ENCODE measurements around the gene MCAM.

The MCAM gene

DNA sequence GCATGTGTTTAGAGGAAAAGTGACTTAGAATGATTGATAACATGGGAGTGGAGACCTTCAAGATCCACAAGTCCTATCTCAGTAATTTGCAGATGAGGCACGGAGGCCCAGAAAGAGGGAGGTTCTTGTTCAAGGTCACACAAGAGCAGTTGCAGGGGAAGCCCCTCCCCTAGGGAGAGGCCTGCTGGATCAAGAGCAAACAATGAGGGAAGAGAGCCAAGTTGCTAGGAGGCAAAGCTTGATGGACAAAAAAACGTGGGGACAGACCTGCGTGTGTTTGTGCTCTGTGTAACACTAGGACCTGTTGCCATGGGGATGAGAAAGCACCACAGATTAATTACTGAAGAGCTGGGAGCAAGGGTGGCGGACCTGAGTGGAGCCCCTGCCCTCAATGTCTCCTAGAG lies 35.9 kb upstream of the MCAM start:
- H3K27me3 Mint-ChIP-seq (ENCODE audit: low read depth), result peaks cover 55% of the 10 kb centered on the region
- no peak overlapping the region for H3K27ac Mint-ChIP-seq
- peaks cover 7% of the 10 kb centered on the region for H3K4me1 Mint-ChIP-seq (ENCODE audit: low read depth)
- no peaks in the 10 kb centered on the region for H3K36me3 Mint-ChIP-seq (ENCODE audit: low read depth)
- H3K4me3 Mint-ChIP-seq, result no peak overlapping the region
- no peaks in the 10 kb centered on the region for H3K9me3 Mint-ChIP-seq

DNA sequence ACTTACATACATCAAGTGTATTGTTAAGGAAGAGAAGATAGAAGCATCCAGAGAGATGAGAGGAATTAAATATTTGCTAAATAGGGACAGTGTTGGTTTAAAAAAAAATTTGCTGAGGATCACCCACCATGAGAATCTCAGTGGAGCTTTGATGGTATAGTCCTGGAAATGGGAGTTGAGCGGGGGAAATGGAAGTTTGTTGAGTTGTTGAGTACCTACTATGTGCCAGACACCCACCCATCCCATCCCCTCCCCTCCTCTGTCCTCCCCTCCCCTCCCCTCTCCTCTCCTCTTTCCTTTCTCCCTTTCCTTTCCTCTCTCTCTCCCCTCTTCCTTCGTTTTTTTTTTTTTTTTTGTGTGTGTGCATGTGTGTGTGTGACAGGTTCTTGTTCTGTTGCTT lies 34.3 kb upstream of the MCAM start:
- Mint-ChIP-seq H3K4me1 (ENCODE audit: low read depth) (peaks cover 5% of the 10 kb centered on the region), H3K4me3 (no peak overlapping the region), H3K36me3 (ENCODE audit: low read depth) (no peaks in the 10 kb centered on the region), H3K27me3 (ENCODE audit: low read depth) (peaks cover 46% of the 10 kb centered on the region), H3K27ac (no peak overlapping the region), H3K9me3 (no peaks in the 10 kb centered on the region)

DNA sequence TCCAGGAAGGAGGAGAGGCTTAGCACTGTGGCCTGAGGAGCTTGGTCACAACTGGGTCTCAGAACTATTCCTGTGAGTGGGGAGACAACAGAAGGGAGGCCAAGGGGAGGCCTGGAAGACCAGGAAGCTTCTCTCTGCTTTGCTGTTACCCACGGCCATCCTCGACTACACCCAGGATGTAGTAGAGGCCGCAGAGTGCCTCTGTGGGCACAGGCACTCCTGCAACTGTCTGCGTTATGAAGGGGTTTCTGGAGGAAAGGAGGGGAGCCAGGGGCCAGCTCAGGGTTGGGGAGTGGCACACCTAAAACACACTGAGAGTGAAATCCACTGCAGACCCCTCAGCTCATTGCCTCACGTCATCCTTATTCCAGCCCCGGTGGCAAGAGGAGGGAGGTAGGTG lies 33.4 kb upstream of the MCAM start:
- Mint-ChIP-seq H3K27me3 (ENCODE audit: low read depth) (peaks cover 39% of the 10 kb centered on the region), H3K9me3 (no peaks in the 10 kb centered on the region), H3K36me3 (ENCODE audit: low read depth) (no peaks in the 10 kb centered on the region), H3K27ac (peak overlapping the region; percentile 64), H3K4me1 (ENCODE audit: low read depth) (peaks cover 3% of the 10 kb centered on the region), H3K4me3 (no peak overlapping the region)

DNA sequence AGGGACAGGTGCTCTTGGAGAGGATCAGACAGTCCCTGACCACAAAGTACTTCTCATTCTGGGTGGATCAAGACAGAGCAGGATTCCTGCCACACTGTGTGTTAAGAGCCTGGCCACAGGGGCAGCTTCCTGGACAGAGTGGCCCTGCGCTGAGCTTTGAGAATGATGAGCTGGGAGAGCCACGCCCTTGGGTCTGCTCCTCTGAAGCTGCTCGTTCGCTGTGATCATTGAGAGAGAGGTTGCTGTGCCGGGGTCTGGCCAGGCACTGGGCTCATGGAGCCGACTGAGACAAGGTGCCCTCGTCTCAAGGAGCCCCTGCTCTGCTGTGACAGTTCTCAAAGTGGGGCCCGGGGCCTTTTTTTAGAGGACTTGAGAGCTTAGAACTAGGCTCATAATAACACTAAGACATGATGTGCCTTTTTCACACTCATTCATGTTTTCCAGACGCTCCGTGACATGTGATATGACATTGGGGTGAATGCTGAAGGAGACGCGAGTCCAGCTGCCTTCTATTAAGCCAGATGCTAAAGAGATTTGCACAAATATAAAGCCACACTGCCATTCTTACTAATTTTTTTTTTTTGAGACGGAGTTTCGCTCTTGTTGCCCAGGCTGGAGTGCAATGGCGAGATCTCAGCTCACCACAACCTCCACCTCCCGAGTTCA lies 31.1 kb upstream of the MCAM start:
- no peaks in the 10 kb centered on the region for H3K9me3 Mint-ChIP-seq

DNA sequence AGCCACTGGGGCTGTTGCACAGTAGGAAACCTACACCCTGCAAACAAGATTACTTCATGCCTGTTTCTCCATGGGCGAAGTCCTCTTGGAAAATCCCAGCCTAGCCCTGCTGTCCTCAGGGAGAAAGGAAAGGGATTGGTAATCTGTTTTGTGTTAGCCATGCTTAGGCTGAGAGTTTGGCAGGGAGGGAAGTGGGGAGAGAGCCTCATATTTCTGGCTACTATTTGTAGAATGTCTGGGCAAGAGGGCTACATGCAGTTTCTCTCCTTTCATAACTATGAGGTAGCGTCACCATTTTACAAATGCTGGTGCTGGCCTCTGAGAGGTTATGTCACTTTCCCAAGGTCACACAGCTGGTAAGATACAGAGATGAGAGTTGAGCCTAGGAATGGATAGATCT lies 30.3 kb upstream of the MCAM start:
- peaks cover 3% of the 10 kb centered on the region for H3K4me1 Mint-ChIP-seq (ENCODE audit: low read depth)
- peaks cover 32% of the 10 kb centered on the region for H3K27me3 Mint-ChIP-seq (ENCODE audit: low read depth)
- no peaks in the 10 kb centered on the region for H3K9me3 Mint-ChIP-seq
- no peak overlapping the region for H3K4me3 Mint-ChIP-seq
- no peaks in the 10 kb centered on the region for H3K36me3 Mint-ChIP-seq (ENCODE audit: low read depth)
- H3K27ac Mint-ChIP-seq, result no peak overlapping the region

More for the DNA sequence above, 31.1 kb upstream of the MCAM start:
- Mint-ChIP-seq H3K4me1 (ENCODE audit: low read depth) (peaks cover 3% of the 10 kb centered on the region), H3K27me3 (ENCODE audit: low read depth) (peaks cover 31% of the 10 kb centered on the region), H3K27ac (no peak overlapping the region), H3K4me3 (no peak overlapping the region), H3K36me3 (ENCODE audit: low read depth) (no peaks in the 10 kb centered on the region)

DNA sequence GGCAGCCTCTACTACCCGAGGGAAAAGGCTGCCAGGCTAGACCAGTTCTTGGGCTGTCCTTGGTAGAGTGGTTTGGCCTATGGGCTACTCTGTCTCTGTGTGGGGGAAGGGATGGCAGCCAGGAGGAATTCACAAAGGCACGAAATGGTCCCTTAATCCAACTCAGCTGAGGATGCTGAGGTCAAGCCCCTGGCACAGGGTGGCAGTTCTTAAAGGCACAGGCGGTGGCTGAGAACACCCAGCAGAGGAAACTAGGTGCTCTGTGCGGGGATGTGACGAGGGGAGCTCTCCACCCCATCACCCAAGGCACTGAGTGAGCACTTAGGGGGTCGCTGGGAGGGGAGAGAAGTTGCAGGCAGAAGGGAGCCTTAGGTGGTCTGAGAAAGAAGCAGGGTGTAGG lies 29.7 kb upstream of the MCAM start, which contains the start of gene MFRP:
Gene MFRP, minus strand, starts transcription at position 101 of the 400 bp plus-strand sequence. CDS start 192 bp downstream, outside the sequence.
- no peak within 1 kb of the TSS for H3K27ac Mint-ChIP-seq
- H3K4me3 Mint-ChIP-seq, result no peak within 1 kb of the TSS
- H3K36me3 Mint-ChIP-seq (ENCODE audit: low read depth), result no peaks in the 10 kb centered on the region
- H3K4me1 Mint-ChIP-seq (ENCODE audit: low read depth), result peaks cover 3% of the 10 kb centered on the region
- H3K27me3 Mint-ChIP-seq (ENCODE audit: low read depth), result peaks cover 32% of the 10 kb centered on the region
- H3K9me3 Mint-ChIP-seq, result no peaks in the 10 kb centered on the region

DNA sequence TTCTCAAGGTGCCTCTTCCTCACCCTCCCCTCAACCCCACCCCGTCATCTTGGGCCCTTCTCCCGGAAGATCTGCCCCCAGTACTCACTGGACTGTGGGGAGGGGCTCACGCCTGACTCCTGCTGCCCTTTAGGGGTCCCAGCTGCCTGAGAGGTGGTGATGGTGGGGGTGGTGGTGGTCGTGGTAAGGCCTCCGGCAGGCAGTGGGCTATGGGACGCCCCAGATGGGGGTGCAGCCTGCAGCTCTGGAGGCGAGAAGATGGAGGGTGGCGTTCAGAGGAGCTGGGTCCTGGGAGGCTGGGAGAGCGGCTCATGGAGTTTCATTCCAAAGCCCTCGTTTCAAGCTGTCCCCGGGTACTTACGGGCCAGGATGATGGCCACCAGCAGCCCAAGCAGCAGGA lies 28.8 kb upstream of the MCAM start:
- no peak overlapping the region for H3K27ac Mint-ChIP-seq
- no peak overlapping the region for H3K4me3 Mint-ChIP-seq
- H3K9me3 Mint-ChIP-seq, result no peaks in the 10 kb centered on the region
- H3K36me3 Mint-ChIP-seq (ENCODE audit: low read depth), result no peaks in the 10 kb centered on the region
- peaks cover 32% of the 10 kb centered on the region for H3K27me3 Mint-ChIP-seq (ENCODE audit: low read depth)
- H3K4me1 Mint-ChIP-seq (ENCODE audit: low read depth), result peaks cover 3% of the 10 kb centered on the region

DNA sequence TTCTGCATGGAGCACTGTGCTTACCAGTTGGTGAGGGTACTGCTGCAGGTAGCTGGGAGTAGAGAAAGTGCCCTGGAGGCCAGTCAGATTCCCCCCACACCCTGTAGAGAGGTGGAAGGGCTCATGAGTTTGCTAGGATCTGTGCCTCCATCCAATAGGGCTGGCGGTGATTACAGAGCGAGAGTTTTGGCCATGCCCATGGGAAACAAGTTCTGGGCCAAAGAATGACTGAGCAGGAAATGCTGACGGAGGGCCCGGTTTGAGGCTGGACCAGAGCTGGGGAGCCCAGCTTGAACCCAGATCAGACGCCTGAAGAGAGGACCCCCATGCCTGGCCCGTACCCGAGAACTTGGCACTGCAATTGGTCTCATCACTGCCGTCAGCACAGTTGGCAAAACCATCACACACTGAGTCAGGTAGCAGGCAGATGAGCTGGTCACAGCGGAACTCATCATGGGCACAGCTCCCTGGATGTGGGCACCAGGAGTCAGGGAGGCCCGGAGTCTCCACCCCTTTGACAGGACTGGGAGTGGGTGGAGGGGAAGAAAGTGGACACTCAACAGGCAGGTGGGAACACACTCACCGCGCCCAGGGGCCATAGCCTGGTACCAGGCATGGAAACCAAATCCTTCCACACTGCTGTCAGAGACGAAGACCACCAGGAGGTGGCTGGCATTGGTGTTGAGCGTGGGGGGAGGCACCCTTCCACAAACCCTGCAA lies 27.5 kb upstream of the MCAM start:
- no peak overlapping the region for H3K4me3 Mint-ChIP-seq
- no peaks in the 10 kb centered on the region for H3K36me3 Mint-ChIP-seq (ENCODE audit: low read depth)
- H3K9me3 Mint-ChIP-seq, result no peaks in the 10 kb centered on the region
- peaks cover 33% of the 10 kb centered on the region for H3K27me3 Mint-ChIP-seq (ENCODE audit: low read depth)
- H3K27ac Mint-ChIP-seq, result no peak overlapping the region
- no peaks in the 10 kb centered on the region for H3K4me1 Mint-ChIP-seq (ENCODE audit: low read depth)

DNA sequence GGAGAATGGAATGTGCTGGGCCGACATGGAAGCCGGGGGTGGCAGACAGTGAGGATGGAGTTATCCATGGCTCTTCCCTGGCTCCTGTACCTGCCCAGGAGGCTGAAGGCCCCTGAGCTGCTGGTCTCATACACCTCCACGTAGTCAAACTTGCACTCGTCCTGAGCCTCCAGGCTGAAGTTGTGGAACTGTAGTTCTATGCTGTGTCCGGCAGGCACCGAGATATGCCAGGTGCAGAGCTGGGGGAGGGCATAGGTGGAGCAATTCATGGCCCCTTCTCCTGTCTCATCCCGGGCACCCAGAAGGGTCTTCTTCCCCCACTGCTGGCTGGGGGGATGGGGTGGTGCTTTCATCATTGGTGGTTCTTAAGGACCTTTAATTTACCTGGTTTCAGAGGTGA lies 26.8 kb upstream of the MCAM start:
- Mint-ChIP-seq H3K36me3 (ENCODE audit: low read depth) (no peaks in the 10 kb centered on the region), H3K27ac (no peak overlapping the region), H3K4me1 (ENCODE audit: low read depth) (peaks cover 2% of the 10 kb centered on the region), H3K4me3 (no peak overlapping the region), H3K27me3 (ENCODE audit: low read depth) (peaks cover 41% of the 10 kb centered on the region), H3K9me3 (no peaks in the 10 kb centered on the region)

DNA sequence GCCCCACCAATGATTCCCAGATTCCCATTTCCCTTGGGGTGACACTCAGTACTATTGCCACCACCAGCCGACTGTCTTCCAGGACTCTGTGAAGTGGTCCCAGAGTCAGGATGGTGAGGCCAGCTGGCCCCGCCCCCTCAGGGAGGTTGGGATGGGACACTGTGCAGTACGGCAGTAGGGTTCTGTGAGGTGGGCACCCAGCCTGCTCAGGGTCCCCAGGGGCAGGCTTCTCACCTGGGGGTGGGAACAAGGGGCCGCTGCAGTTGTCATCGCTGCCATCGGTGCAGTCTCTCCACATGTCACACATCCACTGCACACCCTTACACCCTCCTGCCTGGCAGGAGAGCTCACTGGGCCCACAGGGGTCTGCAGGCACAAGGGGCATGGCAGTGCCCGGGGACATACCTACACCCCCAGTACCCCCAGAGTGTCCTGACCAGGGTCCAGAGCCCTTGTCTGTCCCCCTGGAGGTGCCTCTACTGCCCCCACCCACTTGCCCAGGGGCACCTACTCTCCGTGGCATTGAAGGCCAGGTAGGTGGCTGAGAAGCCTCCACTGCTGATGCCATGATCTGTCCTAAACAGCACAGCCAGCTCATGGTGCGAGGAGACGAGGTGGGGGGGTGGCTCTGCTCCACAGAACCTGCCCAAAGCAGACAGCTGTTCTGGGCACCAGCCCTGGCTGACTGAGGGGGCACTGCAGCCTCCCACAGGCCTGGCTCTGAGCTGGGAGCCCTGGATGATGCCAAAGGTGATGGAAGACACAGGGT lies 25.6 kb upstream of the MCAM start:
- Mint-ChIP-seq H3K27me3 (ENCODE audit: low read depth) (peaks cover 45% of the 10 kb centered on the region), H3K9me3 (no peaks in the 10 kb centered on the region), H3K36me3 (ENCODE audit: low read depth) (peaks cover 2% of the 10 kb centered on the region), H3K27ac (no peak overlapping the region), H3K4me1 (ENCODE audit: low read depth) (peaks cover 7% of the 10 kb centered on the region), H3K4me3 (no peak overlapping the region)

DNA sequence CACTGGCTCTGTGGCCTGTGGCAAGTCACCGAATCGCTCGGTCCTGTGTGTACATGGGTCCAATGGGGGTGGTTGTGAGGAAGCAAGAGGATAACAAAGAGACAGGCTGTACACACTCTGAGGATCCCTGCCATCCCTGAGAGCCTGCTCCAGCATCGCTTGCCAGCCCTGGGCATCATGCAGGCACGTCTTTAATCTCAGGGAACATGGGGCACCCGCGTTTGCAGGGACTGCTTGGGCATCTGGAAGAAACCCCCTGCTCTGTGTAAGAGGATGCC lies 25.0 kb upstream of the MCAM start:
- H3K27me3 Mint-ChIP-seq (ENCODE audit: low read depth), result peaks cover 45% of the 10 kb centered on the region
- no peak overlapping the region for H3K27ac Mint-ChIP-seq
- H3K36me3 Mint-ChIP-seq (ENCODE audit: low read depth), result peaks cover 2% of the 10 kb centered on the region
- H3K4me3 Mint-ChIP-seq, result no peak overlapping the region
- H3K9me3 Mint-ChIP-seq, result no peaks in the 10 kb centered on the region
- peaks cover 7% of the 10 kb centered on the region for H3K4me1 Mint-ChIP-seq (ENCODE audit: low read depth)

DNA sequence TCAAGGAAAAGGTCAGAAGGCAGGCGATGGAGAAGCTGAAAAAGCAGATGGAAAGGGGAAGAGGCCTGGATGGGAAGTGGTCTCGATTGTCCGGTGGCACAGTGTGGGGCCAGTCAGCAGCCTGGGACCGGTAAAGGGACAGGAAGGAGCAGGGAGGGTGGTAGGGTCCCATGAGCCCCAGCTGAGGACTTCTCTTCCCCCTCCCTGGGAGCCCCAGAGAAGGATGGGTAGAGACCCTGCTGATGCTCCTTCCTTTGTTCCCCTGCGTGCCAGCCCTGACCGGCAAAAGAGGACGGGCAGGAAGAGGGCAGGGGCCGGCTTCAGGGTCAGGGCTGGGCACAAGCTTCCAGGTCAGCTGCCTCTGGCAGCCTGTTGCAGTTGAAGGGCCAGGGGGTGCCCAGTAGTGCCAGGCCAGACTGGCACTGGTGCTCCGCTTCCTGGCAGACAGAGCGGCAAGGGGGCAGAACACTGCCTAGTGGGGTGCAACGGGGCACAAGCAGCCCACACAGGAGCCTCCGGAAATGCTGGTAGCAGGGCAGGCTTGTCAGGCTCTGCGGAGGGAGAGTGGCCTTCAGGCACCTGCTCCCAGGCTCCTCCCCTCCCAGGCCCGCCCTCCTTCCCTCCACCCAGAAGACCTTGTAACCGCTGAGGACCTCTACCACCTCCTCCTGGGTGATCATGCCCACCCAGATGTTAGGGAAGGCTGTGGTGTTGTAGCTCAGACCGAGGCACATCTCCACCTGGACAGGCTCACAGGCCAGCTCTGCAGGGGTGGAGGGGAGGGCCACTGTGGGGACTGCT lies 24.5 kb upstream of the MCAM start:
- H3K4me3 Mint-ChIP-seq, result no peak overlapping the region
- no peaks in the 10 kb centered on the region for H3K9me3 Mint-ChIP-seq
- H3K36me3 Mint-ChIP-seq (ENCODE audit: low read depth), result peaks cover 3% of the 10 kb centered on the region
- no peak overlapping the region for H3K27ac Mint-ChIP-seq
- peaks cover 7% of the 10 kb centered on the region for H3K4me1 Mint-ChIP-seq (ENCODE audit: low read depth)
- H3K27me3 Mint-ChIP-seq (ENCODE audit: low read depth), result peaks cover 45% of the 10 kb centered on the region

DNA sequence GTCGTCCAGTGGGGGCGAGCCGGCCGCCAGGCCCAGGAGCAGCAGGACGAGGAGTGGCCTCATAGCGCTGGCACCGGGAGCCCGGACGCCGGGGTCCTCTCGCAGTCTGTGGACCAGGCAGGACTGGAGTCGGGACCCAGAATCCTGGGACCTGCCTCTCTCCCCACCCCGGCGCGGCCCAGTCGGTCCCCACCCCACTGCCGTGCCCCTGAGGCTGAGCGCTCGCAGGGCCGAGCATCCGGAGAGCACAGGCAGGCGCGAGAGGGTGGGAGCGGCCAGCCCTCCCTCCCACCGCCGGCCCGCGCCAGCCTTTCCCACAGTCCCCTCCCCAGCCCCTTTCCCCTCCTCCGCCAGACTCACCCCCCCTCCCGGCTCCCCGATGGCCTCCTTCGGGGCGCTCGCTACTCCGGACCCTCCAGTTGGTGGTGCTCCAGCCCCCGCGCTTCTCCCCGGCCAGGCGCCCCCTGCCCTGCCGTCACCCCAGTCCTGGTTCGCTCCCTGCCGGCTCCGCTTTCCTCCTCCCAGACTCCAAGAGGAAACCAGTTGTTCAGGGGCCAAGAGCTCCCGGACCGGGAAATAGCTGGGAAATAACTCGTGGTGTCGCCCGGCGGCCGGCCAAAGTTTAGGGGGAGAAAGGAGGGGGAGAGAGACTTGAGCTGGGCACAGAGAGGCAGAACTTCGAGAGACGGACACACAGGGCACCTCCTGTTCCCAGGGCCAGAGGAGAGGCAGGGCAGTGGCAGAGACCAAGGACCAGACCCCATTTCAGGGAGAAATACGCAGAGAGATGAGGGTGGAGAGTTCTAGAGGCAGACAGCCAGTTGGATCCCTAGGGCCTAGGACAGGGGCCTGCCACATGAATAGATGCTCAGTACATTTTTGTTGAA lies 23.6 kb upstream of the MCAM start, which contains the start of gene C1QTNF5:
Gene C1QTNF5, minus strand, starts transcription at position 549 of the 887 bp plus-strand sequence. Its CDS starts 486 bp downstream, at position 63.
- H3K4me3 Mint-ChIP-seq, result no peak within 1 kb of the TSS
- peaks cover 45% of the 10 kb centered on the region for H3K27me3 Mint-ChIP-seq (ENCODE audit: low read depth)
- H3K36me3 Mint-ChIP-seq (ENCODE audit: low read depth), result peaks cover 6% of the 10 kb centered on the region
- no peaks in the 10 kb centered on the region for H3K9me3 Mint-ChIP-seq
- H3K4me1 Mint-ChIP-seq (ENCODE audit: low read depth), result peaks cover 15% of the 10 kb centered on the region
- no peak within 1 kb of the TSS for H3K27ac Mint-ChIP-seq

Measured in T-helper 1 cell treated with Interleukin-12 subunit alpha and Interleukin-12 subunit beta and Interleukin-4 antibody, amounts not matched to agents 30 μg/mL and 1 μg/mL, for 36 hours (primary cell).